NCI-H748 (cell line): Measurements from ENCODE around the gene TFF3.

Source experiments
- DNase-seq: peaks from one replicate; lab custom pipeline; 2025; ENCODE audit not compliant: unreplicated experiment; lab: John Stamatoyannopoulos, UW

TFF3 gene, protein sequence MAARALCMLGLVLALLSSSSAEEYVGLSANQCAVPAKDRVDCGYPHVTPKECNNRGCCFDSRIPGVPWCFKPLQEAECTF

DNA sequence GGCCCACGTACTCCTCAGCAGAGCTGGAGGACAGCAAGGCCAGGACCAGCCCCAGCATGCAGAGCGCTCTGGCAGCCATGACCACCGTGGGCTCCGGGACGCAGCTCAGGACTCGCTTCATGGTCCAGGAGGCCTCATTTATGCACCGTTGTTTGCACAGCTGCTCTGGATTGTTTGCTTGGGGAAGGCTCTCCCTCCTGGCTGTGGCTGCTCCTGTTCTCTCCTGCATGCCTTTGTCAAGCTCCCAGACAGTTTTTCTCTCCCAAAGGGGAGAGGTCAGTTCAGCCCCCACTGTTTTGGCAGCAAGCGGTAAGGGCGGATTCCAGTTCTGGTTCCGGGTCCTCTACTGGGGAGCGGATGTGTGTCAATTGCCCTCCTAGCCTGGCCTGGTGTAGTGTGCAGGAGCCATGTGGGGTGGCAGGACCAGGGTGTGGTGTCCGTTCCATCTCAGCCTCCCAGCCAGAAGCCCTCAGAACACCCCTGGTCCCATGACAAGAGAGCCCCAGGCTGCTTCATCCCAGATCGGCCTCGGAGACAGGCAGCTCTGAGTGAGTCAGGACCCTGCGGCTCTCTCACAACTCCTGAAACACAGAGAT, at the start of gene TFF3:
Gene TFF3, minus strand, starts transcription at position 114 of the 596 bp plus-strand sequence. Its CDS starts 35 bp downstream, at position 79.
- DNase-seq, result peak; percentile 99

DNA sequence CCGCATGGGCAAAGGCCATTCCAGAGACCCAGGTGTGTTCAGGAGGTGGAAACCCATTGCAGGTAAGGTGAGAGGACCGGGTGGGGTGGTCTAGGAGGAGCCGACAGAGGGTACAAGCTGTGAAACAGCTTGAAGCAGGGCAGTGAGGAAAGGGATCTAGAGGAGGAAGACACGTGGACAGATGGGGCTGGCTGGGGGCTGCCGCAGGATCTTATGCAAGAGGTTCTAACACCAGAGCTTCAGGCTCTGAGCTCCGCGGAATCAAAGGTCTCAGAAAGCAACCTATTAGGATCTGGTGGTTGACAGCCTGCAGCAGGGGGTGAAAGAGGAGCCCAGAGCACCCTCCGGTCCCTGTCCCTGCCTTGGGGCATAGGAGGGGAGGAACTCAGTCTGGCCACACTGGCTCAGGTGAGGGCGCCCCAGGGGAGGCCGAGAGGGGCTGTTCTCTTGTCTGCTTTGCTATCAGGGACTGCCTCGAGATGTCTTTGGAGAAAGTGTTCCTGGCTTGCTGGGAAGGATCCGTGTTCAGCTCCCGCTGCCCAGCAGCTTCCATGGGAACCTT, 49.2 kb upstream of the TFF3 start:
- DNase-seq, result no peak

DNA sequence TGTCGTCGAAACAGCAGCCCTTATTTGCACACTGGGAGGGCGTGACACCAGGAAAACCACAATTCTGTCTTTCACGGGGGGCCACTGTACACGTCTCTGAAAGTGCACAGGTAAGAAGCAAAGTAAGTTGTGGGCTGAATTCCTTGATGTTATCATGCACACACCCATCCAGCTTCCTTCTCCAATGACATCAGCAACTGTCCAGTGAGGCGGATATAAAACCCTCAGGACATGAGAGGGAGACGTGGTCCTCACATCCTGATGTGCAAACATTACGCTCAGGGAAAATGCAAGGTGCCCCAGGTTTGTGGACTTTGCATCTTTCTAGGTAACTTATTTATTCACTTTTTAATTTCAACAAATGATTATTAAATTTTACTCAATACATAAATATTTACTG, 48.1 kb upstream of the TFF3 start:
- DNase-seq, result no peak

DNA sequence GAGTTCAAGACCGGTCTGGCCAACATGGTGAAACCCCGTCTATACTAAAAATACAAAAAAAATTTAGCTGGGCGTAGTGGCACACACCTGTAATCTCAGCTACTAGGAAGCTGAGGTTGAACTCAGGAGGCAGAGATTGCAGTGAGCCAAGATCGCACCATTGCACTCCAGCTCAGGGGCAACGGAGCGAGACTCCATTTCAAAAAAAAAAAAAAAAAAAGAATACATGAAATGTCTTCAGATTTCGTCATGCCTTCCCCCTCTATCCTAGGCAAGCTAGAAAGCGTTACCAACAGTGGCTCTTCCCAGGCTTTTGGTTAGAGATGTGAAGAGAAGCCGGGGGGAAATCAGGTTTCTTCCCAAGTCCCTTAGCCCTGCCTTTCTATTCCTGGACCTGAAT, 47.5 kb upstream of the TFF3 start:
- DNase-seq, result no peak

DNA sequence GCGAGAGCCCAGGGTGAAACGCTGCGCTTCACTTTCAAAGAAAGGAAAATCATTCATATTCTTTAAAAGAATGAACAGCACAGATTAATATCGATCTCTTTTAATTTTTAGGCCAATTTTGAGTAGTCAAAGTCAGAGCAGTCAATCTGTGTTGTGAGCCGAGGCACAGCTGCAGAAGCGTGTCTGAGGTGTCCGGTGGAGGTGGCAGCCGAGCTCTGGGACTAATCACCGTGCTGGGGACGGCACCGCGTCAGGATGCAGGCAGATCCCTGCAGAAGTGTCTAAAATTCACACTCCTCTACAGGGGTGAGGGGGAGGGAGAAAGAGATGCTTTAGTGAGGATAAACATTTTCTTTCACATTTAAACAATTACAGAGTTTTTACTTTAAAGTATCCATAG, 47.0 kb upstream of the TFF3 start:
- DNase-seq, result no peak

DNA sequence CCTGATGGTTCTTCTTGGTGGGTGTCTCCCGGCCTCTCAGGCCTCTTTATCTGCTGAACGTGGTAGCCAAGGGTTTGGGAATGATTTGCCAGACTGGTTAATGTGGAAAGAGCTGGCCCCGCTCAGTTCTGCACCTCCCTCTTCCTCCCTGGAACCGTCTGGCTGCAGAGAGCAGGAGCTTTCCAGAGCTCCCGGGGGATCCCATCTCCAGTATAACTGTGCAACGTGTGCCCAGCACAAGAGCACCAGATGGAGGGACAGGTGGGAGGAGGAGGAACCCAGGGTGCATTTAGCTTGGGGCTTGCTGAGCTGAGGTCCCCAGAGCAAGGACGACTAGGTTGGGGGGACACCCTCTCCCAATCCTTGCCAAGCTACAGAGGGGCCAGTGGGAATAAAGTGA, 46.1 kb upstream of the TFF3 start:
- DNase-seq, result no peak

DNA sequence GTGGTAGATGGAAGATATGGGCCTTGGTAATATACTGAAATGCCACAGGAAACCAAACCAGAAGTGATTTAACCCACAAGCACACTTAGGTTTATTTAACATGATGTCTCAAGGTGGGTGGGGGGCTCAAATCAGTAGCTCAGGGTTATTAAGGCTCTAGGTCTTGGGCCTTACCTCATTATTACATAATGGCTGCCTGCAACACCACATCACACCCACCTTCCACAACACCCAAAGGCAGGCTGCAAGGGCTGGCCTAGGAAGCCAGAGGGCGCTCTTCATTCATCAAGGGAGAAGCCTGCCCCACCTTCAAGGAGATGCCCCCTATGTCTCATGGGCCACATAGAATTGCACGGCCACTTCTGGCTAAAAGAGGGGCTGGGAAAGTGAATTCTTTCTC, 45.1 kb upstream of the TFF3 start:
- DNase-seq, result no peak

DNA sequence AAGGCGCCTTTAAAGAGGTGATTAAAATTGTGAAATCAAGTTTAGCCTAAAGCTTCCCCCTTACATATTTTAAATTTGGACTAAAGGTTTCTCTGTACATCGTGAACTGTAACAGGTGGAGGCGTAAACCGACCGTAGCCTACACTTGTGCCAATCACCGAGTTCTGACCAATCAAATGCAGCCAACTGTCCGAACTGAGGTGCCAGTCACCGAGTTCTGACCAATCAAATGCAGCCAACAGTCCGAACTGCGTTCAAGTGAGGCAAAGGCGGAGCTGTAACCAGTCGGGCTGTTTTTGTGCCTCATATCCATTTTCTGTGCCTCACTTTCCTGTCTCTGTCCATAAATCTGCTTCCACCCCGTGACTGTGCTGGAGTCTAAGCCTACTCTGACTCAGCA, 43.7 kb upstream of the TFF3 start:
- DNase-seq, result no peak

DNA sequence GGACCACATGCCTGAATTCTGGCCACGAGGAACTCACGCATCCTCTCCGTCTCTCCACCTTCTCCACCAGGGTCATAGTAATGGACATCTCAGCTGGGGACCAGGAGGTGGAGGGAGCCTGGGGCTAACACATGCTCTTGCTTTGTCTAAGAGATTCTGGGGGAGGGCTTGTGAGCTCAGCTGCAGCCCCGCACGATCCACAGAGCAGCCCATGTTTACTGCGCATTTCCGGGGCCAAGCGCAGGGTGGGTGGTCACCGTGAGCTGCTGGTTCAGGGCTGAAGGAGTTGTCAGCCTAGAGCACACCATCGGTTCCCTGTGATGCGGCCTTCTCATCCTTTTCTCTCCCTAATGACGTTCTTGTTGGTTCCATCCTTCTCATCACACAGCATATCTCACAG, 43.1 kb upstream of the TFF3 start:
- no peak for DNase-seq

DNA sequence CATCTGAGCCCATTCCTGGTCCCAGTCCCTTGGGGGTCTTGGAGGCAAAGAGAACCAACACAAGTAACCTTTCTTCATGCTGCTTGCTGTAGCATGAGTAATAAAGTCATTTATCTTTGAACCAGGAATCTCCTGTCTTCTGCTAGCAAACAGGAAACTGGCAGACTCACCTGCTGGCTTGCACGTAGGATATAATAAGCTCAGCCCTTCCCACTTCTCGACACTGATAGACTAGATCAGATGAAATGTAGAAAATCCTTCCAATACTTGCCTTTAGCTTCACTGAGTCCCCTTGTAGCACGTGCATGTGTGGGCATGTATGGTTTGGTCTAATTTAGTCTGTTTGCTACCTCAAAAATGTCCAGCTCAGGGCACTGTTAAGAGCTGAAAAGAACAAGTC, 42.1 kb upstream of the TFF3 start:
- no peak for DNase-seq

DNA sequence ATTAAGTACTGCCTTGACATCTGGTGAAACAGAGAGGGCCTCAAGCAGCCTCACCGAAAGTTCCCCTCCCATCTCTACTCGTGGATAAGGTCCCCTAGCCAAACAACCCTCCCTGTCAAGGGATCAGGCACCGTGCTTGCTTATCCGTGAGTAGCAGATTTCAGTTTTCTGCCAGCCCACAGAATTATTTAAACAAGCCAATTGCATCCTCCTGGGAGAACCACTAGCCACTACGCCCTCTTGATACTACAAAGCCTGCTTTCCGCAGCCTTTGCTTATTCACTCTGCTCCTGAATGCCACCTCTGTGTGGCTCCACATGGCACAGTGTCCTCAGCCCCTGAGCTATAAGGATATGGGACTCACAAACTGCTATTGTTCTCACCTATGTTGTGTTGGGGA, 41.4 kb upstream of the TFF3 start:
- no peak for DNase-seq

DNA sequence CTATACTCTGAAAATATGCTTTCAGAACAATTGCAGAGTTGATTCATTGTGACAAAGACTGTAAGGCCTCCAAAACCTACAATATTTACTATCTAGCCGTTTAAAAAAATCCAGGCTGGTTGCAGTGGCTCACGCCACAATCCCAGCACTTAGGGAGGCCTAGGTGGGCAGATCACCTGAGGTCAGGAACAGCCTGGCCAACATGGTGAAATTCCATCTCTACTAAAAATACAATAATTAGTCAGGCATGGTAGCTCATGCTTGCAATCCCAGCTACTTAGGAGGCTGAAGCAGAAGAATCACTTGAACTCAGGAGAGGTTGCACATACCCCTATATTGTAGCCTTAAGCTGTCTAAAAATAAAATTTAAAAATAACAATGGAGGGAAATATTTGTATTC, 40.8 kb upstream of the TFF3 start:
- no peak for DNase-seq

DNA sequence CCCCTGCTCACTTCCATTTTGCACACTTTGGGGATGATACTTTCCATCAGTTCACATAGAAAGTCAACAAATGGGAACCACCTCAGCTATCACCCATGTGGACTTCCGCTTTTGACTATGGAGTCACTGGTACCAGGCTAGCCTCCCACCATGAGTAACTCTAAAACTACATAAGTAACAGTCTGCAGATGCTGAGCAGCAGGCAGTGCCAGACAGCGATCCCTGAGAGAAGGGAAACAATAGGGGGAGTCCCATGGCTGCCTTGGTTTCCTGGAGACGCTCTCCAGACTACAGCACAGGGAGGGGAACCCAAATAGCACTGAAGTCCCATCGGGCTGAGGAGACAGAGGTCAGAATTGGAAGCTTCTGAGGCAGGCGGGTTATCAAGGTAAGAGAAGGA, 38.4 kb upstream of the TFF3 start:
- no peak for DNase-seq

DNA sequence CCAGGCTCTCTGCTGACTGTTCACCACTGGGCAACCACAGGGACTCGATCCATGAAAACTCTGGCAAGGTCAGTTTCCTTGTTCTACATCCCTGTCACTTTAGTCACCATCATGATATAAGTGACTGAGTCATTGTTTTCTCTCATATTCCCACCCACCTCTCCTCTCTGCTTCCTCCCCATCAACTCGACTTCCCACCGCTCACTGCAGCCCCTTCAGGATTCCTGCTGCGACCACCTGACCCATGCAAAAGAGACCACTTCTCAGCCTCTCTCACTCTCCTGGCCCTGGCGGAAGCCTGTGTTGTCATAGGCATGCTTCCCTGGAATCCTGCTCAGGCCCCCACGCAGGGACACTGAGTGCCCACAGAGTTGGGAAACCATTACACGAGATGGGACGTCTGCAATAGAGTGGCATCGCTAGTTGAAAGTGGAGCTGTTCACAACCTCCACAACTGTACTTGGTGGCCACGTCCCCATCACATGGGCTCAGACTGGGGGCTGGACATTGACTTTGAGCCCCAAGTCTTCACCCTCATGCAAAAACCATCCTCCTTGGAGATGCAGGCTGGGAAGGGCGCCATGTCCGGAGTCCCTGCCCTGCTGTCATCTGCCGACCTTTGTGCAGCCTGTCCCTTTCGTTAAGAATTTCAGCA, 37.4 kb upstream of the TFF3 start:
- no peak for DNase-seq

DNA sequence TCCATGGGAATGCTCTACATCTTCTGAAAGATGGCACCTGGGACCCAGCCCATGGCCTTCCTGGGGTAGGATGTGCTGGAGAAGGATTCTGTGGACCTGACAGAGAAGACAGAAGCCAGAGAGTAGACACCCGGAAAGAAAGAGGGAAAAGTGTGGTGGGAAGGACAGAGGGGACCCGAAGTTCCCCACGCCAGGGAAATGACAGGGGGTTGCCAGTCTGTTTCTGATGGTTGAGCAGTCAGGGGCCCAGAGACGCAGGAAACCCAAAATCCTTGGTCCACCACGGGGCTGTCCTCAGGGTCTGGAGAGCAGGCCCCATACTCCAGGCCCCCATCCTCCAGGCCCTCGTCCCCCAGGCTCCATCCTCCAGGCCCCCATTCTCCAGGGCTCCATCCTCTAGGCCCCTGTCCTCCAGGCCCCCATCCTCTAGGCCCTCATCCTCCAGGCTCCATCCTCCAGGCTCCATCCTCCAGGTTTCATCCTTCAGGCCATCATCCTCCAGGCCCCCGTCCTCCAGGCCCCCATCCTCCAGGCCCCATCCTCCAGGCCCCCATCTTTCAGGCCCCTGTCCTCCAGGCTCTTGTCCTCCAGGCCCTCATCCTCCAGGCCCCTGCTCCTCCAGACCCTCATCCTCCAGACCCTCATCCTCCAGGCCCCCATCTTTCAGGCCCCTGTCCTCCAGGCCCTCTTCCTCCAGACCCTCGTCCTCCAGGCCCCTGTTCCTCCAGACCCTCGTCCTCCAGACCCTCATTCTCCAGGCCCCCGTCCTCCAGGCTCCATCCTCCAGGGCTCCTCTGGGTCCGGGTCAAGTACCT, 36.6 kb upstream of the TFF3 start:
- DNase-seq, result no peak

DNA sequence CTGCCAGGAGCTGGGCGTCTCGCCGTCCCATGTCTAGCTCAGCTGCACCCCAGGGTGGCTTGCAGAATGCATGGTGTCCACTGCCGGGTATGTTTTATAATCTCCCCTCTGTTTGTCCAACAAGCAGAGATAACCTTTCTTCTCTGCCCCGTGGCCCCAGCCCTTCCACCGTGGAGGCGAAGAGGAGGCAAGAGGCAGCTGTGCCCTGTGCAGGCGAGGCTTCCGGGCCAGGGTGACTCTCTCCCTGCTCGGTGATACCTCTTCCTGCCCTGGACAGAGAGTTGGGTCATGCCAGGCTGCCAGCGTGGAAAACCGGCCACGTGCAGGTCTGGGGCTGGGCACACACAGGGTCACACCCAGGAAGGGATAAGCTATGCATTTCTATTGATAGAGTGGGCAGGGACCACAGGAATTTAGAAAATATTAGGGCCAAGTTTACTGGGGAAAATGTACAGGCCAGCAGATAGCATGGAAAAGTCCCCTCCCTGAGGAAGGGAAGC, 35.8 kb upstream of the TFF3 start, which contains the start of gene TFF2:
Gene TFF2, minus strand, starts transcription at position 68 of the 500 bp plus-strand sequence. Its CDS starts 37 bp downstream, at position 31.
- no peak for DNase-seq

DNA sequence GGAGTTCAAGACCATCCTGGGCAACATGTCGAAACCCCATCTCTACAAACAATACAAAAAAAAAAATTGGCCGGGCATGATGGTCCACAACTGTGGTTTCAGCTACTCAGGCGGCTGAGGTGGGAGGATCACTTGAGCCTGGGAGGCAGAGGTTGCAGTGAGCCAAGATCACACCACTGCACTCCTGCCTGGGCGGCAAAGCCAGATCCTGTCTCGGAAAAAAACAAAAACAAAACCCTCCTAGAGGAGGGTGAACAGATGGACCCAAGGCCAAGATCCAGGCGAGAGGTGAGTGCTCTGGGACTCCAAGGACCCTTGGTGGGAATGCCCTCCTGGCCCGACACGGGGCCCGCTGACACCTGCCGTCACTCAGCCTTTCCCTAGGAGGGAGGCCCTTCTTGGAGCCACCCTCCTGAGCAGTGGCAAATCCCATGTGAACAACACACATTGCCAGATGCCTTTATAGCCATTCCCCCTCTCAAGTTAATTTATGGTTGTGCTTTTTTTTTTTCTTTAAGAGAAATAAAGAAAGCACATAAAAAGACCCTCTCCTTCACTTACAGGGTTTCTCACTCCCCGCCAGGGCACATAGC, 35.2 kb upstream of the TFF3 start:
- DNase-seq, result no peak

DNA sequence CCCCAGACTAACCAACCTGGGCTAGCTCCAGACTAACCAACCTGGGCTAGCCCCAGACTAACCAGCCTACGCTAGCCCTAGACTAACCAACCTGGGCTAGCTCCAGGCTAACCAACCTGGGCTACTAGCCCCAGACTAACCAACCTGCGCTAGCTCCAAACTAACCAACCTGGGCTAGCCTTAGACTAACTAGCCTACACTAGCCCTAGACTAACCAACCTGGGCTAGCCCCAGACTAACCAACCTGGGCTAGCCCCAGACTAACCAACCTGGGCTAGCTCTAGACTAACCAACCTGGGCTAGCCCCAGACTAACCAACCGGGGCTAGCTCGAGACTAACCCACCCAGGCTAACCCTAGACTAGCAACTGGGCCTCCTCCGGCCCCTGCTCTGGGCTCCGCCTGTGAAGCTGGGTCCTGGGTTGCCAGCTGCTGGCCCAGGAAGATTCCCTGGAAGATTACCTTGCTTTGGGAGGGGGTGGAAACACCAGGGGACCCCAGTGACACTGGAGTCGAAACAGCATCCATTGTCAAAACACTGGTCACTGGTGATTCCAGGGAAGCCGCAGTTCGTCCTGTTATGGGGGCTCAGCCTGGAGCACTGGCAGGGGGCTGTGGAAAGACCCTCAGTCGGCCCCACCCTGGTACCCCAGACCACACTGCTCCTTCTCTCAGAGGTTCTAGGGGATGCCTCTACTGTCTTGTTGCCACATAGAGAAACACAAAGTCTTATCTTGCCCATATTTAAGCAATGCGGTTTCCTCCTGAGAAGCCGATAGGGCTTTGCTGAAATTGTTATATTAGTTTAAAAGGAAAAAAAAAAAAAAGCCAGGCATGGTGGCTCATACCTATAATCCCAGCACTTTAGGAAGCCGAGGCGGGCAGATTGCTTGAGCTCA, 34.5 kb upstream of the TFF3 start:
- no peak for DNase-seq

DNA sequence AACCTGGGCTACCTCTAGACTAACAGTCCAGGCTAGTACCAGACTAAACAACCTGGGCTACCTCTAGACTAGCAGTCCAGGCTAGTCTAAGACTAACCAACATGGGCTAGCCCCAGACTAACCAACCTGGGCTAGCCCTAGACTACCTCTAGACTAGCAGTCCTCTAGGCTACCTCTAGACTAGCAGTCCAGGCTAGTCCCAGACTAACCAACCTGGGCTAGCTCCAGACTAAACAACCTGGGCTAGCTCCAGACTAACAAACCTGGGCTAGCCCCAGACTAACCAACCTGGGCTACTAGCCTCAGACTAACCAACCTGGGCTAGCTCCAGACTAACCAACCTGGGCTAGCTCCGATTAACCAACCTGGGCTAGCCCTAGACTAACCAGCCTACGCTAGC, 33.6 kb upstream of the TFF3 start:
- no peak for DNase-seq
